ENCODE measurements around the gene PCDH9. TPM values are rescaled to one million over a fixed set of nuclear protein-coding genes. Genes with fewer than 3 reads are reported as not detected.
"Not testable (repeated sequence)": the region's sequence is repeated elsewhere in the genome, so short reads cannot be mapped to it uniquely, and the experiment has no call there.

Gene PCDH9
- total RNA-seq, 1 donor from 2014 or later, result 1.7 TPM

DNA sequence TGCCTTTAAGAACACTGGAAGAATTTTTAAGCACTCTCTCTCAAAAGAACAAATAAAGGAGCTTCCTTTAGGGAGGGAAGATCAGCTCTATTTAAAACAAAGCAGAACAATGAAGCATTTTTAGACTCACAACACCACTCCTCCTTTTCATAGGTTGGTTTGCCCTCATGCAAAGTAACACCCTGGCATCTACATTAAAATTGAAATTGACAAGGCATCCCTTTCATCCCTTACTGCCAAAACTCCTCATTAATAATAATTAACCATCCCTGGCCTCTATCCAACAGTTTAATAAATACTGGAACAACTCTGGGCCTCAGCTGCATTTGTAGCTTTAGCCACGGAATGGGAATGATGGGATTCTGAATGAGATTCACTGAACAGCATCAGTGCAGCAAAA lies 929.1 kb downstream of the PCDH9 start:
- TF ChIP-seq, protein P1, sequence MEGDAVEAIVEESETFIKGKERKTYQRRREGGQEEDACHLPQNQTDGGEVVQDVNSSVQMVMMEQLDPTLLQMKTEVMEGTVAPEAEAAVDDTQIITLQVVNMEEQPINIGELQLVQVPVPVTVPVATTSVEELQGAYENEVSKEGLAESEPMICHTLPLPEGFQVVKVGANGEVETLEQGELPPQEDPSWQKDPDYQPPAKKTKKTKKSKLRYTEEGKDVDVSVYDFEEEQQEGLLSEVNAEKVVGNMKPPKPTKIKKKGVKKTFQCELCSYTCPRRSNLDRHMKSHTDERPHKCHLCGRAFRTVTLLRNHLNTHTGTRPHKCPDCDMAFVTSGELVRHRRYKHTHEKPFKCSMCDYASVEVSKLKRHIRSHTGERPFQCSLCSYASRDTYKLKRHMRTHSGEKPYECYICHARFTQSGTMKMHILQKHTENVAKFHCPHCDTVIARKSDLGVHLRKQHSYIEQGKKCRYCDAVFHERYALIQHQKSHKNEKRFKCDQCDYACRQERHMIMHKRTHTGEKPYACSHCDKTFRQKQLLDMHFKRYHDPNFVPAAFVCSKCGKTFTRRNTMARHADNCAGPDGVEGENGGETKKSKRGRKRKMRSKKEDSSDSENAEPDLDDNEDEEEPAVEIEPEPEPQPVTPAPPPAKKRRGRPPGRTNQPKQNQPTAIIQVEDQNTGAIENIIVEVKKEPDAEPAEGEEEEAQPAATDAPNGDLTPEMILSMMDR (IDR thresholded peaks at IDR 0.05; ENCODE audit: unreplicated experiment), result no peak
- peaks cover 14% of the 10 kb centered on the region for H3K9me3 Mint-ChIP-seq (ENCODE audit: low read depth)
- H3K4me1 Mint-ChIP-seq (ENCODE audit: low read depth), result peaks cover 22% of the 10 kb centered on the region
- peaks cover 3% of the 10 kb centered on the region for H3K36me3 Mint-ChIP-seq (ENCODE audit: insufficient read depth)
- H3K27ac Mint-ChIP-seq, result no peak overlapping the region
- no peak for DNase-seq (ENCODE audit: low spot score, unreplicated experiment)
- H3K27me3 Mint-ChIP-seq, result no peaks in the 10 kb centered on the region
- no peak overlapping the region for H3K4me3 Mint-ChIP-seq (ENCODE audit: low read depth)

DNA sequence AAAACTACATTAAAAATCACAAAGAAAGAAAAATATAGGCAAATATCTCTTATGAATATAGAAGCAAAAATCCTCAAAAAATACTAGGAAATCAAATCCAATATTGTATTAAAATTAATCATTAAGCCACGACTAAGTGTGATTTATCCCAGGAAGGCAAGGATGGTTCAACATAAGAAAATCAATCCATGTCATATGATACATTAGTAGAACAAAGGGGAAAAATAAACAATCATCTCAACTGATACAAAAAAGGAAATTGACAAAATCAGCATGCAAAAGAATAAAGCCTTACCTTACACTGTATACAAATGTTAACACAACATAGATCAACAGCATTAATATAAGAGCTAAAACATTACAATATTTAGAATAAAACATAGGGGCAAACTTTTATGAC lies 933.3 kb downstream of the PCDH9 start:
- Mint-ChIP-seq H3K9me3 (ENCODE audit: low read depth) (peaks cover 17% of the 10 kb centered on the region), H3K36me3 (ENCODE audit: insufficient read depth) (peaks cover 3% of the 10 kb centered on the region), H3K4me1 (ENCODE audit: low read depth) (no peaks in the 10 kb centered on the region), H3K4me3 (ENCODE audit: low read depth) (no peak overlapping the region), H3K27me3 (no peaks in the 10 kb centered on the region), H3K27ac (no peak overlapping the region)
- TF ChIP-seq, protein P1 (IDR thresholded peaks at IDR 0.05; ENCODE audit: unreplicated experiment), result no peak
- DNase-seq (ENCODE audit: low spot score, unreplicated experiment), result no peak

DNA sequence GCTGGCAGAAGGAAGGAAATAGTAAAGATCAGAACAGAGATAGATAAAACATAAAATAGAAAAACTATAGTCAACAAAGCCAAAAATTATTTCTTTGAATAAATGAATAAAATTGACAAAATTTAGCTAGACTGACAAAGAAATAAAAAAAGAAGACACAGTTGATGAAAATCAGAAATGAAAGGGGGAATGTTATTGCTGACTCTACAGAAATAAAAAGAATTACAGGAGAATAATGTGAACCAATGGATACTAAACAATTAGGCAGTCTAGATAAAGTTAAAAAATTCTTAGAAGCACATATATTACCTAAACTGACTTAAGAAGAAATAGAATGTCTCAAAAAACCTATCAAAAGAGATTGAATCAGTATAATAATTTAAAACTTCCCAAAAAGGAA lies 933.8 kb downstream of the PCDH9 start:
- Mint-ChIP-seq H3K36me3 (ENCODE audit: insufficient read depth) (peaks cover 3% of the 10 kb centered on the region), H3K9me3 (ENCODE audit: low read depth) (peaks cover 17% of the 10 kb centered on the region), H3K4me1 (ENCODE audit: low read depth) (no peaks in the 10 kb centered on the region), H3K27me3 (no peaks in the 10 kb centered on the region), H3K4me3 (ENCODE audit: low read depth) (no peak overlapping the region), H3K27ac (no peak overlapping the region)
- no peak for DNase-seq (ENCODE audit: low spot score, unreplicated experiment)
- TF ChIP-seq, protein P1 (IDR thresholded peaks at IDR 0.05; ENCODE audit: unreplicated experiment), result no peak

DNA sequence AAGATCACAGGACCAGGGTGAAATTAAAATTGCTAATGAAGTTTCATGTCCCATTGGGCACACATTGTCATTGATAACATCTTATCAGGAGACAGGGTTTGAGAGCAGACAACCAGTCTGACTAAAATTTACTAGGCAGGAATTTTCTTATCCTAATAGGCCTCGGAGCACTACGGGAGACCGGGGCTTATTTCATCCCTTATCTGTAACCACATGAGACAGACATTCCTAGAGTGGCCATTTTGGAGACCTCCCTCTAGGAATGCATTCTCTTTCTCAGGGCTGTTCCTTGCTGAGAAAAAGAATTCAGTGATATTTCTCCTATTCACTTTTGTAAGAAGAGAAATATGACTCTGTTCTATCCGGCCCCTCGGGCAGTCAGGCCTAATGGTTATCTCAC lies 943.3 kb downstream of the PCDH9 start:
- not testable (repeated sequence) for H3K27ac Mint-ChIP-seq; DNase-seq (ENCODE audit: low spot score, unreplicated experiment); H3K36me3 Mint-ChIP-seq (ENCODE audit: insufficient read depth); H3K4me3 Mint-ChIP-seq (ENCODE audit: low read depth); H3K27me3 Mint-ChIP-seq; H3K4me1 Mint-ChIP-seq (ENCODE audit: low read depth)
- peaks cover 14% of the 10 kb centered on the region for H3K9me3 Mint-ChIP-seq (ENCODE audit: low read depth)

DNA sequence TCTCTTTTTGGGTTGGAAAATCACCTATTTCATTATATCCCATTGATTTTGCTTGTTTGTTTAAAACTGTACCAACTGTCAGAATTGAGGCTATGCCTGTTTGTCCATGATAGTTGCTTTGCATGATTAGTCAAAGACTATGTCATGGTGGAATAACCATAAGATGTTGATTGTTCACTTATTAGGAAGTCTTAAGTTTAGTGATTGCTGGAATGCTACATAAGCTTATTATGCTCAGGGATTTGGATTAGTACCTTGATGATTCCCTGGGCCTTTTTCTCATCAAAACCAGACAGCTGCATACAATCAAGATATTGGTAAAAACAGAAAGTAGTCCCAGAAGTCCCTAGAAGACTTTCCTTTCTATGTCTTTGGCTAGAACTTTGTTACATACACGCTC lies 954.7 kb downstream of the PCDH9 start:
- Mint-ChIP-seq H3K4me1 (ENCODE audit: low read depth) (peaks cover 7% of the 10 kb centered on the region), H3K27me3 (no peaks in the 10 kb centered on the region), H3K4me3 (ENCODE audit: low read depth) (no peak overlapping the region), H3K36me3 (ENCODE audit: insufficient read depth) (peaks cover 6% of the 10 kb centered on the region), H3K9me3 (ENCODE audit: low read depth) (peaks cover 26% of the 10 kb centered on the region), H3K27ac (no peak overlapping the region)
- TF ChIP-seq, protein P1 (IDR thresholded peaks at IDR 0.05; ENCODE audit: unreplicated experiment), result no peak
- DNase-seq (ENCODE audit: low spot score, unreplicated experiment), result no peak

DNA sequence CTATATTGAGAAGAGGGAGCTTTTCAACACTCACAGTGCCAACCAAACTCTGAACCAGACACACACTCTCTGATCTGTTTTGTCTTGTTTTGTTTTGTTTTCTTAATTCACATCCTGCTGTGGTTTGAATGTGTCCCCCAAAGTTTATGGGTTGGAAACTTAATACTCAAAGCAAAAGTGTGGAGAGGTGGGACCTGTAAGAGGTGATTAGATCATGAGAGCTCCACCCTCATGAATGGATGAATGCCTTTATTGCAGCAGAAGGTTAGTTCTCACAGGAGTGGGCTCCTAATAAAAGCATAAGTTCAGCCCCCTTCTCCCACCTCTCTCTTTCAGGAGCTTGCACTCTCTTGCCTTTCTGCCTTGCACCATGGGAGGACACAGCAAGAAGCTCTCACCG lies 957.1 kb downstream of the PCDH9 start:
- TF ChIP-seq, protein P1 (IDR thresholded peaks at IDR 0.05; ENCODE audit: unreplicated experiment), result no peak
- peaks cover 6% of the 10 kb centered on the region for H3K36me3 Mint-ChIP-seq (ENCODE audit: insufficient read depth)
- DNase-seq (ENCODE audit: low spot score, unreplicated experiment), result no peak
- peaks cover 2% of the 10 kb centered on the region for H3K27me3 Mint-ChIP-seq
- peaks cover 7% of the 10 kb centered on the region for H3K4me1 Mint-ChIP-seq (ENCODE audit: low read depth)
- H3K27ac Mint-ChIP-seq, result no peak overlapping the region
- H3K4me3 Mint-ChIP-seq (ENCODE audit: low read depth), result no peak overlapping the region
- peaks cover 18% of the 10 kb centered on the region for H3K9me3 Mint-ChIP-seq (ENCODE audit: low read depth)
